HL-60 (cell line): Measurements from ENCODE around the gene STAM.

Source experiments
- DNase-seq, 2 experiments: peaks; one replicate each; pipeline ENCODE4 v3.0.0-alpha.2; 2010 to 2020; ENCODE audit warnings: low read depth in 1 of 2, low spot score in 1 of 2
- H3K27ac ChIP-seq: fragments of 250-450 bp; sonication (Bioruptor Pico); replicated peaks from 2 replicates; pipeline ENCODE4 v1.5.1; 2020; ENCODE audit warnings: mild to moderate bottlenecking, moderate library complexity
- H3K27me3 ChIP-seq: fragments of 250-450 bp; sonication (Bioruptor Pico); 2 replicates; pipeline ENCODE4 v1.5.1; 2021; ENCODE audit warnings: mild to moderate bottlenecking, moderate library complexity; ENCODE audit not compliant: insufficient read depth, poor library complexity, severe bottlenecking
- H3K4me3 ChIP-seq: replicated peaks from 2 replicates; pipeline ENCODE4 v1.5.1; 2011; ENCODE audit warnings: mild to moderate bottlenecking, control low read depth, low read length; ENCODE audit not compliant: insufficient read depth
- CTCF ChIP-seq: IDR thresholded peaks from one replicate; pipeline ENCODE4 v1.5.1; 2011; ENCODE audit warnings: low read length, control low read depth, inconsistent platforms; ENCODE audit not compliant: insufficient read depth
- GABPA ChIP-seq: IDR thresholded peaks from 2 replicates; pipeline ENCODE4 v1.6.1; 2012; ENCODE audit warnings: low read depth
- POLR2AphosphoS5 ChIP-seq: IDR thresholded peaks from 2 replicates; pipeline ENCODE4 v1.6.1; 2012; ENCODE audit warnings: low read depth
- REST ChIP-seq: IDR thresholded peaks from 2 replicates; pipeline ENCODE4 v1.6.1; 2012; ENCODE audit warnings: low read depth; ENCODE audit not compliant: insufficient replicate concordance
- SPI1 ChIP-seq: IDR thresholded peaks from 2 replicates; pipeline ENCODE4 v1.6.1; 2012; ENCODE audit warnings: low read depth, mild to moderate bottlenecking, borderline replicate concordance

The STAM gene

GRCh38 chr10:17756557-17757217 lies 112.7 kb downstream of the STAM start:
- Histone ChIP-seq H3K27me3 (no peaks in the 10 kb centered on the region), H3K4me3 (no peak overlapping the region), H3K27ac (no peak overlapping the region)
- TF ChIP-seq CTCF: no peak
- no peak for TF ChIP-seq SPI1
- TF ChIP-seq POLR2AphosphoS5: no peak
- no peak for TF ChIP-seq REST
- no peak for TF ChIP-seq GABPA
- no peak for DNase-seq

GRCh38 chr10:17758200-17758599 lies 114.2 kb downstream of the STAM start:
- TF ChIP-seq GABPA: no peak
- no peak for TF ChIP-seq SPI1
- no peak for TF ChIP-seq CTCF
- TF ChIP-seq REST: no peak
- TF ChIP-seq POLR2AphosphoS5: no peak
- Histone ChIP-seq H3K4me3 (no peak overlapping the region), H3K27ac (no peak overlapping the region), H3K27me3 (no peaks in the 10 kb centered on the region)
- no peak for DNase-seq

GRCh38 chr10:17758896-17759295 lies 114.9 kb downstream of the STAM start:
- Histone ChIP-seq H3K27me3 (no peaks in the 10 kb centered on the region), H3K4me3 (no peak overlapping the region), H3K27ac (no peak overlapping the region)
- TF ChIP-seq CTCF (no peak), SPI1 (no peak), POLR2AphosphoS5 (no peak), REST (no peak), GABPA (no peak)
- no peak for DNase-seq
